ENCODE results near the gene KRTAP24-1. TPM values are rescaled to one million over a fixed set of nuclear protein-coding genes. Genes with fewer than 3 reads are reported as not detected.

The KRTAP24-1 gene
- not detected for polyA plus RNA-seq (2012; ENCODE audit: missing spikeins)

DNA sequence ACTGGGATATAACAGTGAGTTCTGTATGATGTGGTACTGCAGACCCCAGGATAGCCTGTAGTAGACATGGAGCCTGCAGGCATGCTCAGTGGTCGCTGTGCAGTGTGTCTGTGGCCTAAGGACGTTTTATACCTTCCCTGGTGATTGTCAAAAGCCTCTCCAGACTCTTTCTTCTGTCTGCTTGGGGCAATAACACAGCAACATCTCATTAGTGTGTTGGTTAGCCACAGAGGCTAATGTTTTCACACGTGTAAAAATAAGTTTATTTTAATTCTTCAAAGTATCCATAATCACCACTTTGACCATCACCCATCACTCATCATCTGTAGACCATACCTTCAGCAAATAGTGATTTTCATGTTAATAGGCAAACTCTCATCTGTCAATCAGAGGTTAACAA, at the start of gene KRTAP24-1:
TSS of gene KRTAP24-1 (minus strand) at position 101 of the 400 bp plus-strand sequence. CDS start at position 83, 18 bp downstream.
- DNase-seq (ENCODE audit: insufficient read length) (no peak), FAIRE-seq (no peak)
- TF ChIP-seq POLR2AphosphoS5 (IDR thresholded peaks at IDR 0.05; ENCODE audit: low read depth, low read length), result no peak
- no peak for TF ChIP-seq TAF1 (IDR thresholded peaks at IDR 0.05; ENCODE audit: borderline replicate concordance, low read depth, low read length)
- no peak for TF ChIP-seq POLR2A (IDR thresholded peaks at IDR 0.05; ENCODE audit: low read depth, low read length)

DNA sequence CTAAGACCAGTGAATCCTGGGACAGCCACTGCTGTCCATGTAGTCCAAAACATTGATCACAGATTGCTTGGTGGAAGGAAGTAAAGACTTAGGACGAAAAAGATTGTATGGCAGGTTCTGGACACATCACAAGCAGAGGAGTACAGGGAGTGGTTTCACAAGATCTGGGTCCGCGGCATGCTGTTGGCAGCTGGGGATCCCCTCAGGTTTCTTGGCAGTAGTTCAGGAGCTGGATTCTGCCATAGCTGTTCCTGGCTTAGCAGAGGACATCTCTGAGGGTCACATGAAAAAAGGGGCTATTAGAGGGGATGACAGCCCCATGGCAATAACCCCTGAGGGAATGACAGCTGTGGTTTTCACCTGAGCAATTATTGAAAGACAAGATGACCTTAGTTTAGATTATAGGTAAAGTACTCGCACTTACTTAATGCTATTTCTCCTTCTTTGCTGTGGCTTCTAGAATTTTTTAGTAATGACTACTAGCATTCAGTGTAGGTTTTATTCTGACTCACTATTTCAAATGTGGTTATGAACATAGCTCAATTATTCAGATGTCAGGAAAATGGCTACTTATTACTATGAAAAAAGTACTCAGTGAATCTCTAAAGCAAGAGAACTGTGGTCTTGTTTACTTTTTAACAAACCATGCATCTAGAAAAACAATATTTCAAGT, 46.6 kb upstream of the KRTAP24-1 start:
- TF ChIP-seq TAF1 (IDR thresholded peaks at IDR 0.05; ENCODE audit: borderline replicate concordance, low read depth, low read length) (no peak), POLR2AphosphoS5 (IDR thresholded peaks at IDR 0.05; ENCODE audit: low read depth, low read length) (no peak), POLR2A (IDR thresholded peaks at IDR 0.05; ENCODE audit: low read depth, low read length) (no peak)
- no peak for FAIRE-seq
- DNase-seq (ENCODE audit: insufficient read length), result no peak

DNA sequence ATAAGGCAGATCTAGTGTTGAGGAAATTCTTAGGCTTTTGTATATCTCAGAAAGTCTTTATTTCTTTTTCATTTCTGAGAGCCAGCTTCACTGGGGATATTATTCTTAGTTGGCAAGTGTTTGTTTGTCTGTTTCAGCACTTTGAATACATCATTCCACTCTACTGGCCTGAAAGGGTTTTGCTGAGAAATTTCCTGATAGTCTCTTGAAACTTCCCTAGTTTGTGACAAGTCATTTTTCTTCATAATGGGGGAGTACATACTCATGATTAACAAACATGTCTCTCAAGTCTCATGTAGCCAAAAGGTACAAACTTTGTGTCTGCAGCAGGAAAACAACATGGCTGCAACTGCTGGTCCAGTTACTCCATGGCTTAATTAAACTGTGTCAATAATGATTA, 43.6 kb upstream of the KRTAP24-1 start:
- no peak for FAIRE-seq
- TF ChIP-seq POLR2A (IDR thresholded peaks at IDR 0.05; ENCODE audit: low read depth, low read length) (no peak), TAF1 (IDR thresholded peaks at IDR 0.05; ENCODE audit: borderline replicate concordance, low read depth, low read length) (no peak), POLR2AphosphoS5 (IDR thresholded peaks at IDR 0.05; ENCODE audit: low read depth, low read length) (no peak)
- DNase-seq (ENCODE audit: insufficient read length), result no peak

DNA sequence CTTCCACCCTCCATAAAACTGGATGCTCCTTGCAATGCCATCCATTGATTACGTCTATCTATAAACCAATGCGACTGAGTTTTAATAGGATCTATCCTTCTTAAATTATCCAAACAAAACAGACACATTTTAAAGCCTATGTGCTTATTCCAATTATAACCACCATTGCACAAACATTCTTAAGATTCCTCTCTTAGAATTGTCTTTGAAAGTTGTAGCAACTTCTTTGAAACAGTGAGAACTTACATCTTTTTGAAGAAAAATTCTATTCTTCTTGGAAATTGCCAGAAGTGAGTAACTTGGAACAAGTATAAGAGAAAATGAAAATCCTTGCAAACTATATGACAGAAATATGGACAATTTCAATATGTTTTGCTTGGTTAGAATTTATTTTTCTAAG, 37.5 kb upstream of the KRTAP24-1 start, which contains the start of gene KRTAP26-1:
TSS of gene KRTAP26-1 (minus strand) at position 101 of the 400 bp plus-strand sequence. CDS start 280 bp downstream, outside the sequence.
- no peak for TF ChIP-seq POLR2A (IDR thresholded peaks at IDR 0.05; ENCODE audit: low read depth, low read length)
- no peak for TF ChIP-seq TAF1 (IDR thresholded peaks at IDR 0.05; ENCODE audit: borderline replicate concordance, low read depth, low read length)
- no peak for TF ChIP-seq POLR2AphosphoS5 (IDR thresholded peaks at IDR 0.05; ENCODE audit: low read depth, low read length)
- FAIRE-seq (no peak), DNase-seq (ENCODE audit: insufficient read length) (no peak)

DNA sequence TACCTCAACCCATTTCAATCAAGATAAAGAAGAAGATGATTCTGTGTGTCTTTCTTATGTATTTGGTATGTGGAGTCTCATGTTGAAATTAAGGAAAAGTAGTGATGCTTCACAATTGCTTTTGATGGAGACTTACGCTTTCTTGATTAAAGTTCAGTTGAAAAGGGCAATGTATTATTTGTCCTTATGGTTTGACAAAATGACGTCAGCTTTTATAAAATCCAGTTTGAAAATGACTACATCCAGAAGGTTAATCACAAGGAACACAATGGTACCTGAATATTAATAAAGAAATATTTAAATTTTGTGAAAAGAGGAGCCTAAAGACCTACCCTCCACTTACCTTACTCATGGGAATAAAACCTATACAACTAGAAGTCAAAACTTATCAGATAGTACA, 33.0 kb upstream of the KRTAP24-1 start:
- no peak for TF ChIP-seq TAF1 (IDR thresholded peaks at IDR 0.05; ENCODE audit: borderline replicate concordance, low read depth, low read length)
- no peak for TF ChIP-seq POLR2AphosphoS5 (IDR thresholded peaks at IDR 0.05; ENCODE audit: low read depth, low read length)
- no peak for TF ChIP-seq POLR2A (IDR thresholded peaks at IDR 0.05; ENCODE audit: low read depth, low read length)
- FAIRE-seq, result no peak

GRCh38 chr21:30306884-30307283, 24.1 kb upstream of the KRTAP24-1 start:
- no peak for DNase-seq (ENCODE audit: insufficient read length)
- no peak for FAIRE-seq
- TF ChIP-seq POLR2A (IDR thresholded peaks at IDR 0.05; ENCODE audit: low read depth, low read length) (no peak), TAF1 (IDR thresholded peaks at IDR 0.05; ENCODE audit: borderline replicate concordance, low read depth, low read length) (no peak), POLR2AphosphoS5 (IDR thresholded peaks at IDR 0.05; ENCODE audit: low read depth, low read length) (no peak)

More for the DNA sequence above, 33.0 kb upstream of the KRTAP24-1 start:
- no peak for DNase-seq (ENCODE audit: insufficient read length)

- DNase-seq (ENCODE audit: insufficient read length) (no peak), FAIRE-seq (no peak)
- no peak for TF ChIP-seq TAF1 (IDR thresholded peaks at IDR 0.05; ENCODE audit: borderline replicate concordance, low read depth, low read length)
- no peak for TF ChIP-seq POLR2AphosphoS5 (IDR thresholded peaks at IDR 0.05; ENCODE audit: low read depth, low read length)
- TF ChIP-seq POLR2A (IDR thresholded peaks at IDR 0.05; ENCODE audit: low read depth, low read length), result no peak
These were observed 22.4 kb upstream of the KRTAP24-1 start for GRCh38 chr21:30305136-30305535.

GRCh38 chr21:30289215-30289614, 6.5 kb upstream of the KRTAP24-1 start, which contains the start of gene KRTAP25-1:
KRTAP25-1 (minus strand) TSS chr21:30289514; CDS start chr21:30289490, 24 bp downstream.
- TF ChIP-seq POLR2A (IDR thresholded peaks at IDR 0.05; ENCODE audit: low read depth, low read length) (no peak), TAF1 (IDR thresholded peaks at IDR 0.05; ENCODE audit: borderline replicate concordance, low read depth, low read length) (no peak), POLR2AphosphoS5 (IDR thresholded peaks at IDR 0.05; ENCODE audit: low read depth, low read length) (no peak)
- FAIRE-seq (no peak), DNase-seq (ENCODE audit: insufficient read length) (no peak)

DNA sequence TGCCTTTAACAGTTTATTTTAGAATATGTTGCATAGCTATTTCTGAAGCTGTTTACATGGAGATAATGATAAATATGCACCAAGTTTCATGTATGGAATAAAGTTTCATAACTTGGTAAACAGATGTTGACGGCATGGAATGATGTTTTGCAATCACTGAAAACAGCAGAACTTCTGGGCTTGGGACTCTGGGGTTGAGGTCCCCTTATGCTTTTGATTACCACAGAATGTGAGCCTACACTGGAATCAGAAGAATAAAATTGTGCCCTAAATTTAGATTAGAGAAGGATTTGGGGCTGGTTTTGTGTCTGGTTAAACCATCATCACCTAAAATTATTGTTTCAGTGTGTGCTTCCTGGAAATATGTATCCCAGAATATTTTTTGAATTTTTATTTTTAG, 11.1 kb downstream of the KRTAP24-1 start:
- no peak for FAIRE-seq
- no peak for TF ChIP-seq TAF1 (IDR thresholded peaks at IDR 0.05; ENCODE audit: borderline replicate concordance, low read depth, low read length)
- TF ChIP-seq POLR2AphosphoS5 (IDR thresholded peaks at IDR 0.05; ENCODE audit: low read depth, low read length), result no peak
- TF ChIP-seq POLR2A (IDR thresholded peaks at IDR 0.05; ENCODE audit: low read depth, low read length), result no peak
- no peak for DNase-seq (ENCODE audit: insufficient read length)

DNA sequence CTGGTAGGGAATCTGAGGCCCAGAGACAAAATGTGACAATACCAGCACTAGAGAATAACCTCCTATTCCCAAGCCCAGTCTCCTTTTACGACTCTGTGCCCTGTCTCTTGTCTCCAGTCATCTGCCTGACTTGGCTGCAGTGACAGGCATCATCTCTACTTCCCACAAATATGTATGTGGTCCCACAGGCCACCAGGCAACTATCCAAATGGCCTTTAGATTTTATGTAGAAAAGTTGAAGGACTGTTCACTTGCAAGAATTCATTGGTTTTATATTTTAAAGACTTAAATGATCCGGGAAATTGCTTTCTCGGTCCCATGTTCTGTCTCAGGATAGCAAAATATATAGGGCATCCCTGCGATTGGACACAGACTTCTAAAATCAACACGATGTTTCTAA, 11.6 kb downstream of the KRTAP24-1 start:
- no peak for FAIRE-seq
- TF ChIP-seq TAF1 (IDR thresholded peaks at IDR 0.05; ENCODE audit: borderline replicate concordance, low read depth, low read length) (no peak), POLR2AphosphoS5 (IDR thresholded peaks at IDR 0.05; ENCODE audit: low read depth, low read length) (no peak), POLR2A (IDR thresholded peaks at IDR 0.05; ENCODE audit: low read depth, low read length) (no peak)
- DNase-seq (ENCODE audit: insufficient read length), result no peak

DNA sequence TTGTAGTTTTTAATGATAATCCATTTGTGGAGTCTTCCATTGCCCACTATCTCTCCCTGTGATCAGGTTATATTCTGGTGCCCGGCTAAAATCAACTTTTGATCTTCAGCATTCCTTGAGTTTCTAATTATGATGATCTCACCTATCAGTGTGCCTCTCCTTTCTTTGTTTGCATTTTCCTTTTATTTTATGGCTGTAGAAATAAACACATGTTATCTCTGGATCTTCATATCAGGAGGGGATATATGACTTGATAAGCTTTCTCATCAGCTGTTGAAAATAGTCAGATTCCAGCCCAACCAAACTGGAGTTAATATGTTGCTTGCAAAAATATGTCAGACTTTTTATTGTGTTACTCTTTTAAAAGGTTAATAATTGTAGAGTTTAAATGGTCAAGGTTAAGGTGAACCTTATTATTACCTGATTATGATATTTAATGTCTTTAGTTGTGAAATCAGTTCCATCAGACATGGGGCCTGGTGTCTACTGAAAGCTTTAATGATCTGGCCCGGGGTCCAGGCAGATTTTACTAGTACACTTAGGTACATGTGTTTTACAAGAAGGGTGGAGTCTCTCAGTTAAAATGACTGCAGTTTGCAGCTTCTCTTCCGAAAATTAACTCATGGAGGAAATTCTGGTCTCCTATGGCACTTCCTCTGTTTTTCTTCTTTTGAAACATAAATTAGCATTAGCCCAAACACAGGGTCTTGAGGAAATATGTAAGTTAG, 12.8 kb downstream of the KRTAP24-1 start:
- FAIRE-seq (no peak), DNase-seq (ENCODE audit: insufficient read length) (no peak)

More for the DNA sequence above, 12.8 kb downstream of the KRTAP24-1 start:
- TF ChIP-seq POLR2AphosphoS5 (IDR thresholded peaks at IDR 0.05; ENCODE audit: low read depth, low read length) (no peak), TAF1 (IDR thresholded peaks at IDR 0.05; ENCODE audit: borderline replicate concordance, low read depth, low read length) (no peak), POLR2A (IDR thresholded peaks at IDR 0.05; ENCODE audit: low read depth, low read length) (no peak)

All from GM12892 (cell line).